Colonic mucosa (tissue), 4 donors: Measurements from ENCODE around the gene AFTPH. TPM values are rescaled to one million over a fixed set of nuclear protein-coding genes. Genes with fewer than 3 reads are reported as not detected.
A peak's percentile ranks its signal among the peaks of the same experiment; 100 is the strongest.

ENCODE experiments used
- DNase-seq: peaks from one replicate; pipeline ENCODE4 v3.0.0-alpha.2; 2020
- H3K27ac ChIP-seq: fragments of 200-600 bp; one replicate; pipeline ENCODE4 v1.8.0; 2021
- H3K27me3 ChIP-seq: fragments of 200-600 bp; one replicate; pipeline ENCODE4 v1.8.0; 2021
- H3K36me3 ChIP-seq: fragments of 200-600 bp; one replicate; pipeline ENCODE4 v1.8.0; 2021
- H3K4me1 ChIP-seq: fragments of 200-600 bp; one replicate; pipeline ENCODE4 v1.8.0; 2021; ENCODE audit warnings: mild to moderate bottlenecking
- H3K4me3 ChIP-seq: fragments of 200-600 bp; one replicate; pipeline ENCODE4 v1.8.0; 2021
- H3K9ac ChIP-seq, 2 donors: one replicate each; pipeline ENCODE4 v1.7.0; 2013; ENCODE audit warnings: control low read depth in 2 of 2, low read depth in 2 of 2, low read length in 2 of 2
- H3K9me3 ChIP-seq: fragments of 200-600 bp; one replicate; pipeline ENCODE4 v1.8.0; 2021
- CTCF ChIP-seq: fragments of 200-600 bp; IDR thresholded peaks from one replicate; pipeline ENCODE4 v1.8.0; 2022; ENCODE audit warnings: antibody characterized with exemption, mild to moderate bottlenecking
- intact Hi-C: fragments of 100-400 bp; cut with DNase I; formaldehyde crosslinking; loops from one replicate; pipeline ENCODE4 v1.14.1; 2022
- total RNA-seq, 2 donors: library from RNA; stranded (reverse); fragmentation: NEBNext Ultra II Directional in 1 of 2; extraction: Animal tissue kit (Norgen Biotek cat#: 25700) in 1 of 2; gene quantifications; one replicate each; pipeline ENCODE4 v1.2.1, GENCODE V29; 2021
- donor health status: healthy.
- donor health status: DM: no; HTN: no; CAD: no.
- donor health status: DM: no; HTN: no; CAD: no.

AFTPH gene
- total RNA-seq, 2 donors from 2014 or later, result 49.4 to 67.3 TPM

GRCh38 chr2:64537991-64538390, 13.9 kb downstream of the AFTPH start:
- no peak overlapping the region for H3K9ac ChIP-seq
- H3K4me3 ChIP-seq, result no peak overlapping the region
- H3K27ac ChIP-seq, result no peak overlapping the region
- TF ChIP-seq CTCF, result no peak
- intact Hi-C loops, result no loop called here
- no peak for DNase-seq
- H3K9me3 ChIP-seq, result no peaks in the 10 kb centered on the region
- no peaks in the 10 kb centered on the region for H3K27me3 ChIP-seq
- H3K36me3 ChIP-seq, result no peaks in the 10 kb centered on the region
- no peaks in the 10 kb centered on the region for H3K4me1 ChIP-seq

- Histone ChIP-seq H3K9me3 (no peaks in the 10 kb centered on the region), H3K36me3 (no peaks in the 10 kb centered on the region), H3K4me3 (no peak overlapping the region), H3K4me1 (no peaks in the 10 kb centered on the region), H3K27ac (no peak overlapping the region), H3K9ac (no peak overlapping the region), H3K27me3 (no peaks in the 10 kb centered on the region)
- no peak for DNase-seq
- TF ChIP-seq CTCF, result no peak
- intact Hi-C loops, result no loop called here
Observed at GRCh38 chr2:64538764-64539433, 14.8 kb downstream of the AFTPH start.

- TF ChIP-seq CTCF, result no peak
- DNase-seq, result no peak
- H3K4me1 ChIP-seq, result no peaks in the 10 kb centered on the region
- H3K9ac ChIP-seq, result no peak overlapping the region
- no peak overlapping the region for H3K4me3 ChIP-seq
- H3K36me3 ChIP-seq, result no peaks in the 10 kb centered on the region
- no peaks in the 10 kb centered on the region for H3K9me3 ChIP-seq
- H3K27me3 ChIP-seq, result no peaks in the 10 kb centered on the region
- intact Hi-C loops, result no loop called here
- no peak overlapping the region for H3K27ac ChIP-seq
Observed at GRCh38 chr2:64540615-64541014, 16.5 kb downstream of the AFTPH start.

GRCh38 chr2:64541547-64541946, 17.4 kb downstream of the AFTPH start:
- DNase-seq, result no peak
- no peak for TF ChIP-seq CTCF
- Histone ChIP-seq H3K9ac (no peak overlapping the region), H3K9me3 (no peaks in the 10 kb centered on the region), H3K4me3 (no peak overlapping the region), H3K27me3 (no peaks in the 10 kb centered on the region), H3K4me1 (no peaks in the 10 kb centered on the region), H3K27ac (no peak overlapping the region), H3K36me3 (no peaks in the 10 kb centered on the region)
- intact Hi-C loops, result no loop called here

GRCh38 chr2:64542071-64543007, 18.2 kb downstream of the AFTPH start:
- intact Hi-C loops, result no loop called here

More at GRCh38 chr2:64542071-64543007, 18.2 kb downstream of the AFTPH start:
- H3K9ac ChIP-seq, result no peak overlapping the region
- TF ChIP-seq CTCF, result no peak
- H3K4me3 ChIP-seq, result no peak overlapping the region
- H3K9me3 ChIP-seq, result no peaks in the 10 kb centered on the region
- DNase-seq, result no peak
- H3K27ac ChIP-seq, result peak overlapping the region; percentile 2
- H3K36me3 ChIP-seq, result no peaks in the 10 kb centered on the region
- no peaks in the 10 kb centered on the region for H3K4me1 ChIP-seq
- no peaks in the 10 kb centered on the region for H3K27me3 ChIP-seq
